Sigmoid colon (tissue), 7 donors: ENCODE data around the gene SLC15A1. TPM values are rescaled to one million over a fixed set of nuclear protein-coding genes. Genes with fewer than 3 reads are reported as not detected.

Experiments used
- DNase-seq: peaks from one replicate; pipeline ENCODE4 v3.0.0-alpha.2; 2019
- H3K27ac ChIP-seq, 4 donors: fragments of 200-600 bp; sonication (generic); one replicate each; pipeline ENCODE4 v1.5.1; 2016 to 2019; ENCODE audit warnings: mild to moderate bottlenecking in 1 of 4
- H3K27me3 ChIP-seq, 3 donors: fragments of 200-600 bp; sonication (generic); one replicate each; pipeline ENCODE4 v1.5.1; 2019; ENCODE audit warnings: mild to moderate bottlenecking in 1 of 3
- H3K36me3 ChIP-seq, 4 donors: fragments of 200-600 bp; sonication (generic); one replicate each; pipeline ENCODE4 v1.5.1; 2016 to 2019
- H3K4me1 ChIP-seq, 4 donors: fragments of 200-600 bp; sonication (generic); one replicate each; pipeline ENCODE4 v1.5.1; 2017 to 2019
- H3K4me3 ChIP-seq, 4 donors: fragments of 200-600 bp; sonication (generic); one replicate each; pipeline ENCODE4 v1.5.1; 2017 to 2019; ENCODE audit warnings: mild to moderate bottlenecking in 2 of 4, moderate library complexity in 1 of 4
- H3K9me3 ChIP-seq, 4 donors: fragments of 200-600 bp in 3 of 4; sonication (generic) in 3 of 4; one replicate each; pipeline versions ENCODE4 v1.5.1 to v1.6.1; 2013 to 2019
- CTCF ChIP-seq, 4 experiments: fragments of 450-650 bp in 3 of 4; fragments of 200-600 bp in 1 of 4; IDR thresholded peaks; one replicate each; pipeline ENCODE4 v1.5.1; 2016 to 2019; ENCODE audit warnings: antibody characterized with exemption in 4 of 4, mild to moderate bottlenecking in 3 of 4, moderate library complexity in 2 of 4
- EP300 ChIP-seq, 4 donors: sonication (generic); formaldehyde crosslinking; IDR thresholded peaks; one replicate each; pipeline ENCODE4 v1.6.1; 2017; ENCODE audit warnings: antibody characterized with exemption in 4 of 4
- POLR2A ChIP-seq, 2 donors: fragments of 450-650 bp; IDR thresholded peaks; one replicate each; pipeline ENCODE4 v1.6.1; 2016; ENCODE audit warnings: antibody characterized with exemption in 2 of 2, mild to moderate bottlenecking in 2 of 2, moderate library complexity in 2 of 2
- POLR2AphosphoS5 ChIP-seq, 4 donors: sonication (generic); formaldehyde crosslinking; IDR thresholded peaks; one replicate each; pipeline ENCODE4 v1.6.1; 2017; ENCODE audit warnings: antibody characterized with exemption in 4 of 4
- WGBS, 2 donors: extraction: QIAGEN DNeasy Blood & Tissue Kit; methylation state at CpG; one replicate each; pipeline ENCODE4 v1.1.7; 2013; 5-methylcytosine and 5-hydroxymethylcytosine counted together
- intact Hi-C: fragments of 100-400 bp; cut with DNase I; formaldehyde crosslinking; loops from one replicate; pipeline ENCODE4 v1.15.1; 2023
- polyA plus RNA-seq, 3 donors: library from polyadenylated mRNA; stranded (reverse); fragments of 200-250 nt; gene quantifications; one replicate each; pipeline ENCODE4 v1.2.3, GENCODE V29; 2013
- total RNA-seq, 4 donors: library from RNA; depleted of rRNA; stranded (reverse); fragments of >200 nt; gene quantifications; one replicate each; pipeline ENCODE4 v1.1.0, GENCODE V29; 2016
- donor health status: healthy with polysubstance abuse.
- donor health status: Bipolar disorder and iron deficiency.
- donor health status: healthy.

The SLC15A1 gene
- total and polyA plus RNA-seq, 7 donors: under 0.01 to 11.1 (median 2.1) TPM; not detected in 2

GRCh38 chr13:98657506-98658085, 94.9 kb downstream of the SLC15A1 start:
- H3K36me3 ChIP-seq: no peaks in the 10 kb centered on the region
- TF ChIP-seq EP300 (IDR thresholded peaks at IDR 0.05) (no peak), CTCF (IDR thresholded peaks at IDR 0.05) (no peak)
- no peak overlapping the region for H3K4me3 ChIP-seq
- H3K27me3 ChIP-seq: no peaks in the 10 kb centered on the region
- no peak overlapping the region for H3K27ac ChIP-seq
- H3K4me1 ChIP-seq: no peaks in the 10 kb centered on the region
- WGBS, 2 donors: 85 to 88% methylated on average over 8 of the region's 8 CpGs
- no peak for DNase-seq
- no peaks in the 10 kb centered on the region for H3K9me3 ChIP-seq
- intact Hi-C loops: no loop called here

GRCh38 chr13:98656223-98656622, 96.2 kb downstream of the SLC15A1 start:
- Histone ChIP-seq H3K27me3 (no peaks in the 10 kb centered on the region), H3K36me3 (no peaks in the 10 kb centered on the region), H3K4me1 (no peaks in the 10 kb centered on the region), H3K27ac (no peak overlapping the region), H3K4me3 (no peak overlapping the region), H3K9me3 (no peaks in the 10 kb centered on the region)
- intact Hi-C loops: no loop called here
- 96 to 98% methylated on average over 3 of the region's 3 CpGs for WGBS, 2 donors
- TF ChIP-seq EP300 (IDR thresholded peaks at IDR 0.05): no peak
- TF ChIP-seq CTCF (IDR thresholded peaks at IDR 0.05): no peak
- no peak for TF ChIP-seq POLR2A (IDR thresholded peaks at IDR 0.05)
- no peak for TF ChIP-seq POLR2AphosphoS5 (IDR thresholded peaks at IDR 0.05)
- DNase-seq: no peak

GRCh38 chr13:98653463-98653985, 98.9 kb downstream of the SLC15A1 start:
- DNase-seq: peak; percentile 90
- intact Hi-C loops: loop anchor here (1.0 to 5.0 kb wide), 2 partner anchors 76 to 208 kb away; partner anchors contain the start of gene STK24
- Histone ChIP-seq H3K36me3 (no peaks in the 10 kb centered on the region), H3K9me3 (no peaks in the 10 kb centered on the region), H3K27me3 (no peaks in the 10 kb centered on the region), H3K4me1 (no peaks in the 10 kb centered on the region), H3K4me3 (no peak overlapping the region), H3K27ac (no peak overlapping the region)
- WGBS, 2 donors: 37 to 40% methylated on average over 9 of the region's 9 CpGs
- no peak for TF ChIP-seq EP300 (IDR thresholded peaks at IDR 0.05)
- peak; percentile 85 to 94 (median 90) for TF ChIP-seq CTCF (IDR thresholded peaks at IDR 0.05)
- TF ChIP-seq POLR2AphosphoS5 (IDR thresholded peaks at IDR 0.05): peak in 1 of 4 donors; percentile 13
- TF ChIP-seq POLR2A (IDR thresholded peaks at IDR 0.05): no peak

GRCh38 chr13:98652721-98653462, 99.6 kb downstream of the SLC15A1 start:
- no peaks in the 10 kb centered on the region for H3K36me3 ChIP-seq
- WGBS, 2 donors: 37 to 47% methylated on average over 4 of the region's 4 CpGs
- no peaks in the 10 kb centered on the region for H3K27me3 ChIP-seq
- TF ChIP-seq POLR2A (IDR thresholded peaks at IDR 0.05) (no peak), EP300 (IDR thresholded peaks at IDR 0.05) (no peak), CTCF (IDR thresholded peaks at IDR 0.05) (no peak), POLR2AphosphoS5 (IDR thresholded peaks at IDR 0.05) (no peak)
- H3K27ac ChIP-seq: no peak overlapping the region
- H3K4me3 ChIP-seq: no peak overlapping the region
- intact Hi-C loops: loop anchor here (1.0 to 5.0 kb wide), 2 partner anchors 76 to 208 kb away; partner anchors contain the start of gene STK24
- no peak for DNase-seq
- no peaks in the 10 kb centered on the region for H3K4me1 ChIP-seq
- H3K9me3 ChIP-seq: no peaks in the 10 kb centered on the region
